ENCODE measurements around the gene GALNT2. TPM values are rescaled to one million over a fixed set of nuclear protein-coding genes. Genes with fewer than 3 reads are reported as not detected.

Gene GALNT2
- total RNA-seq, 1 donor from 2014 or later: 81.6 TPM

DNA sequence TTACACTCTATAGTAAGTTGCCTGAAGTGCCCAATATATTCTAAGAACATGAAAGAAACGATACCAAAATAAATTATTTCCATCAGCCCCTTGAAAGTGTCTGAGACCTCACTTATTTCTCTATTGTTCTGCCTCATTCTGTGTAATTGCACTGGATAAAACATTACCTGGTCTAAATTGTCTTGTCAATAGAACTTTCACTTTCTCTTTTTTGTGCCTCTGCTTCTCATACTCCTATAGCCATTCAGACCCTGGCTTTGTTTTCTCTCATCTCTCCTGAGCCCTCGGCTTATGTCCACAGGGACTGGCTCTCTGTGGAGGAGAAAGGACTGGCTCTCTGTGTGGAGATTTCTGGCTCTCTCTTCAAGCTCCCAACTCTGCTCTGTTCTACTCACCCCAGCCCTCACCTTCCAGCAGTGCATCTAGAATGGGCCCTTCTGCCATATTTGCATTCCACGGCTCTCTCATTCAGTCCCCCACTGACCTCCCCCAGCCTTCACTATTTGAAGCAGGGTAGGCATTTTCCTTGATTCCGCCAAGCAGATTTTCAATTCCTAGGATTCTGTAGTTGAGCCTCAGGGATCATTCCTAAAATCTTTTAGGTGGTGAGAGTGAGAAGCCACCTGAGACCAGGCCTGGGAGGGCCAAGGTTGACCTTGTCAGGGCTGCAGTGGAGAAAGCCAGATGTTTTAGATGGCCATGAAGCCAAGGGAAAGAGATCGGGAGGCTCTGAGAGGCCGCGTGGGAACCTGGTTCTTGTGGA lies 15.9 kb upstream of the GALNT2 start:
- DNase-seq (ENCODE audit: extremely low read depth, low read depth, low spot score): no peak

DNA sequence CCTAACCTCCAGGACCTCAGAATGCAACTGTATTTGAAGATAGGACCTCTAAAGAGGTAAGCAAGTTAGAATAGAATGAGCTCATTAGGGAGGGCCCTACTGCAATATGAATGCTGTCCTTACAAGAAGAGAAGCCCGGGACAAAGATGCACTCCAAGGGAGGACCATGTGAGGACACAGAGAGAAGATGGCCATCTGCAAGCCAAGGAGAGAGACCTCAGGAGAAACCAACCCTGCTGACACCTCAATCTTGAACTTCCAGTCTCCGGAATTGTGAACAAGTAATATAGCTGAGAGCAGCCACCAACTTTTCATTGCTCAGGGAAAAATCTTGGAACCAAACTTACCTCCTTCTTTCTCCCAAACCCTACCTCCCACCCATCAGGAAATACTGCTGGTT lies 15.0 kb upstream of the GALNT2 start:
- DNase-seq (ENCODE audit: extremely low read depth, low read depth, low spot score): no peak

DNA sequence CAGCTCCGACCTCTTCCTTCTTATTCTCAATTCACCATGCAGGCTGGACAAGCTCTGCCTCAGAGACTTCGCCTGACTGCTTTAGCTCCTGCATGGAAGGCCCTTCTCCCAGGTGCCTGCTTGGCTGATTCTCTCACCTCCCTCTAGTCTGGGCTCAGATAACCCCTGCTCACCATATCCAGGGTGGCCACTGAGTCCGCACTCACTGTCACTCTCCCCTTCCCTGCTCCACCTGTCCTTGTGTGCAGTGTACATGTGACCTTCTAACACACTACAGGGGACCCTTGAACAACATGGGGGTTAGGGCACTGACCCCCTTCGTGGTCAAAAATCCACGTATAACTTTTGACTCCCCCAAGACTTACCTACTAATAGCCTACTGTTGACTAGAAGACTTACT lies 14.4 kb upstream of the GALNT2 start:
- DNase-seq (ENCODE audit: extremely low read depth, low read depth, low spot score): no peak

DNA sequence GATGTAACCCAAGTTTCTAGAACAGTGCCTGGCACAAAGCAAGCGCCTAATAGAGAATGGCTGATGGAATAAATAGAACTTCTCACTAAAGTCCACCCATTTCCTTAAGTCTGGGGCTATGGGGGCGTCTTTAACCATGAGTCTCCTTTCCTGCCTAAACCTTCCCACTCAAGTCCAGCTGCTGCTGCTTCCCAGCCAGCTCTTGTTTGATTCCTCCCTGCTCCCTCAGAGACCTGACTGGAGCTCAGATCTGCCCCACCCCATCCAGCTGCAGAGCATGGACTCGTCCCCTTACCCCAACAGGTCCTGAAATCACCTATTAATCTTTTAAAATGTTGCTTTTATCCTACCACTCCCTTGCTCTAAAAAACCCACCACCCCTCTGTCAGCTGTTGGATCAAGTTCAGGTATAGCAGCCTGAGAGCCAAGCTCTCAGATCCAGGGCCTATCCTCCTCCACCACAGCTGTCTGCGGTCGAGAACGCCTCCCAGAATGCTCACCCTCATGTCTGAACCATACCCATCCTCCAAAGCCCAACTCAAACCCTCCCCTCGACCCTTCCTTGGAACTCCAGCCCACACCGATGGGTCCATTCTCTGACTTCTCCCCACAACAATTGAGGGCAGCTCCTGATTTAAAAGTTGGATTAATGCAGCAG lies 12.8 kb upstream of the GALNT2 start:
- DNase-seq (ENCODE audit: extremely low read depth, low read depth, low spot score): no peak

DNA sequence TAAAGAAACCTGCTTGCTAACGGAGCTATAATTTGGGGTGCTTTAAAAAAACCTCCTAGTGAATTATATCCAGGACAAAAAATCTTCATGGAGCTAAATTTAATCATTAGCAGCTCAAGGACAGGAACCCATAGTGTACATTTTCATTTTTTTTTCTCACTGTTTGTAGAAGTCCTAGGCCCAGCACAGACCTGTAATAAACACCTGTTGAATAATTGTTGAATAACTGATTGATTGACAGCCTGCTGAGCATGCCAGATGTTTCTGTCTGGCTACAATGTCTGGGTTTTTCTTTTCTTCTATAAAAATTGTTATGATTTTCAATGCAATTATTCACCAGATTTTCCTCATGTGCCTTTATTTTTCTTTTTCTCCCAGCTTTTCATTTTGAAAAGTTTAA lies 10.9 kb upstream of the GALNT2 start:
- DNase-seq (ENCODE audit: extremely low read depth, low read depth, low spot score): no peak

DNA sequence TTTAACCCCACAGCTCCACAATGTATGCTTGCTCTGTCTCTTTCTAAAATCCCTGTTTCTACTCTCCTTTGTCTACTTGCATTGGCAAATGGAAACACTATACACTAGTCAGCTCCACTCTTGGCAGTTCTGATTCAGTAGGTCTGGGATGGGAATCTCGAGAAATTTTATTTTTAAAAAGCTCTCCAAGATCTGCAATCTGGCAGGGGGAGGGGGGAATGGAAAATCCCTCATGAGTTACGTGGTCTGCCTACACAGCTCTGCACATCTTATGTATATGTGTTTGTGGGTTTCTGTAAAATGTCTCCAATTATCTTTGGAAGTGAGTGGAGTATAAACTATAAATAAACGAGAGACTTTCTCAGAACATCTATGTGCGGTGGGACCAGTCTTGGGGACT lies 9.9 kb upstream of the GALNT2 start:
- no peak for DNase-seq (ENCODE audit: extremely low read depth, low read depth, low spot score)

DNA sequence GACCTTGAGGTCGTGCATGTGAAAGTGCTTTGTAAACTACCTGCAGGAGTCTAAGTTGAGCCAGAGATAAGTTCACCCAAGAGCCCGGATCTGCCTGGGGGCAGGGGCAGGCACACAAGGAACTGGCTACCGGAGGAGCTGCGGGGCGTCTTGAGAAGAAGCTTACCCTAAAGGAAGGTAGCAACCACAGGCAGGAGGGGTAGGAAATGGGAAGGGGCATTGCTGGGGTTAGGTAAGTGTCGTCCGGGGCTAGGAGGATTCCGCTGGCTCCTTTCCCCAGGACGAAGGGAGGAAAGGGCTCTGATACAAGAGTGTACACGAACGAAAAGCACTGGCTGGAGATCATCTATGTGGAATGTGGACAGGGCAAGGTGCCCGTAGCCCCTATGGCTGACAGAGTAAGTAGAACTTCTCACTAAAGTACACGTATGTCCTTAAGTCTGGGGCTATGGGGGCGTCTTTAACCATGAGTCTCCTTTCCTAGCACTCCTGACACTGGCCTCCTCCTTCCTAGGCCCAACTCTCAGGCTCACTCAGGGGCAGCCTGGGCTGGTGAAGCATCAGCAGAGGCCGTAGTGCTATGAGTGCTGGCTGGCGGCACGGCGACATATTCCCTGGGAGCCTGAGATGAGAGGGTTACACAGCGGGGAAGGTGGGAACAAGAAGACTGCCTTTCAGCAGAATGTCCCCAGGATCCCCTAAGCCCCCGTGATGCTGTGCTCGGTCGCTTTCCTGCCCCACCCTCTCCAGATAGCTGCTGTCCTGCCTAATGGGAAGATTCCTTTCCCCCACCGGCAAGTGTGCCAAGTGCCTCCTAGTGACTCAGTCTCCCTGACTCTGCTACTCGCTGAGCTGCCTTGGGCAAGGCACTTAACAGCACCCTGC lies 9.1 kb upstream of the GALNT2 start:
- DNase-seq (ENCODE audit: extremely low read depth, low read depth, low spot score): no peak

DNA sequence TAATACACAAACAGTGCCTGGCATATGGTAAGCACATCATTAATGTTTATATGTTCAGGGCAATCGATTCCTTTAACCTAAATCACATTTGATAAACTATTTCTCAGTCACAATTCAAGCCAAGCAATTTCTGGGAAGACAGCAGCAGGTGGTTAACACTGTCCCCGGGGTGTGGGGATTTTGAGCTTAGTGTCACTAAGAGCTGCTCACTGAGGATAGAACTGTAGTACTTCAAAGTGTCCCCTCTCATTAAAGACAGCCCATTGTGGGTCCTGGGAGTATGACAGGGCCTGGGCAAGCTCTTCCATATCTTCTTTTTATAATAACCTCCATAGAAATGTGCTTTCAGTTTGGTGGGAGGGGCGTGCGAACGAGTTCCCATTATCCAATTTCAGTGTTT lies 8.4 kb upstream of the GALNT2 start:
- DNase-seq (ENCODE audit: extremely low read depth, low read depth, low spot score): no peak

DNA sequence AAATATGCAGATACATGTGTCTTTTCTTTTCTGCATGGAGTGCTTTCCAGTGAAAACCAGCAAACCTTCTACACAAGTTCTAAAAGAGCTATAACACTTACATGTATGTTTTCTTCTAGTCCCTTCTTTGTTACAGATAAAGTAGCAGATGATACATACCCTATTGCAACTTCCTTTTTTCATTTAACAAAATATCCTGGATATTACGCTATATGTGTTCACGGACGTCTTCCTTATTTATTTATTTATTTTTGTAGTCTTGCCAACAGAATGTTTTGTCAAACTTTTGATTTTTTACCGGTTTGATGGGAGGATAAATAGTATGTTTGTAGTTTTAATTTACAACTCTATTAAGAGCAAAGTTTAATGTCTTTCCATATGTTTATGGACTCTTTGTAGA lies 5.2 kb upstream of the GALNT2 start:
- DNase-seq (ENCODE audit: extremely low read depth, low read depth, low spot score): no peak

DNA sequence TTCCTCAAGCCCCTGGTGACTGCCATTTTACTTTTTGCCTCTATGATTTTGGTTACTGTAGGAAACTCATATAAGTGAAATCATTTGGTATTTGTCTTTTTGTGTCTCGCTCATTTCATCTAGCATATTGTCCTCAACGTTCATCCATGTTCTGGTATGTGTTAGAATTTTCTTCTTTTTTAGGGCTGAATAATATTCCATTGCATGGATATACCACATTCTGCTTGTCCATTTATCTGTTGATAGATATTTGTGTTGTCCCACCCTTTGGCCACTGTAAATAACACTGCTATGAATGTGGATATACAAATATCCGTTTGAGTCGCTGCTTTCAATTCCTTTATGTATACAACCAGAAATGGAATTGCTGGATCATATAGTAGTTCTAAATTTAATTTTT lies 4.5 kb upstream of the GALNT2 start:
- no peak for DNase-seq (ENCODE audit: extremely low read depth, low read depth, low spot score)

DNA sequence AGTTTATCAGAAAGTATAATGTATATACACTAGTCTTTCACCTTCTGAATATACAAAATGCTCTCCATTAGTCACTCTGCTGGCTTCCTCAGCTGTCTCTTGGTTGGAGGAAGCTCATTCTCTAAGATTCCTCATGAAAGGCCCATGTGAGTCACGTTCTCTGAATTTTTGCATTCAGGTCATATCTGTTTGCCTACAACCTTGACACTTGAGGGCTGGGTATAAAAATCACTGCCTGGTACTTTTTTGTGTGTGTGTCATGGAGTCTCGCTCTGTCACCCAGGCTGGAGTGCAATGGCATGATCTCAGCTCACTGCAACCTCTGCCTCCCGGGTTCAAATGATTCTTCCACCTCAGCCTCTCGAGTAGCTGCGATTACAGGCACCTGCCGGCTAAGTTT lies 2.8 kb upstream of the GALNT2 start:
- no peak for DNase-seq (ENCODE audit: extremely low read depth, low read depth, low spot score)

DNA sequence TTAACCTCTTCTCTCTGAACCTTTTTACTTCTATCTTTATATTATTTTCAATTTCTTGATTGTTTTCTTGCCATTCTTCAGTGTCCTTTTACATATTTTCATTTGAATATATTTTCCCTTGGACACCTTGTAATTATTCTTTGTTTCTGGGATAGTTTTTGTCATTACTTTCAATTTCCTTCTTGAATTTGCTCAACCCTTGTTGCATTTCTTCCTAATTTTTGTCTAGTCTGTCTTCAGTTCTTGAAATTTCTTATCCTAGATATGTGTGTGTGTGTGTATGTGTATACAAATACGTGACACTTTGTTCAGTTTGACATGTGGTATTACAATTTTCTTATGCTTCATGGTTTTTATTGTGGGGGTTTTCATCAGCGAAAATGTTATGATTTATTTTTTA lies 1.9 kb upstream of the GALNT2 start:
- no peak for DNase-seq (ENCODE audit: extremely low read depth, low read depth, low spot score)

DNA sequence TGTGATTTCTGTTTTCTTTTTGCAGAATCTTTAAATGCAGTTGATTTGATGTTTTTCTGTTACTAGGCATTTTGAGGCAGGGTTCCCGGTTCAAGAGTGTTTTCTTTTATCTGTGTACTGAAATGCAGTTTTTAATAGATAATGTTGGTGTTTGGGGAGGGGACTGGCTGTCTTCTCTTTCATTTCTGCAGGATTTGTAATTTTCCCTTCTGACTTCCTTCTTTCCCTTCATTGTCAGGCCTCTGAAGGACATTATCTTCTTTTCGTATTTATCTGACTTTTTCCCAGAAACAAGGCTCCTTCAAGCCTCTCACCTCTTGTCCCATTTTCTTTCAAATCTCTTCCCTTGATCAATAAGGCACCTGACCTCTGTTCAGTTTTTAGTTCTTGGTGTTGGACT lies 1.5 kb upstream of the GALNT2 start:
- no peak for DNase-seq (ENCODE audit: extremely low read depth, low read depth, low spot score)

DNA sequence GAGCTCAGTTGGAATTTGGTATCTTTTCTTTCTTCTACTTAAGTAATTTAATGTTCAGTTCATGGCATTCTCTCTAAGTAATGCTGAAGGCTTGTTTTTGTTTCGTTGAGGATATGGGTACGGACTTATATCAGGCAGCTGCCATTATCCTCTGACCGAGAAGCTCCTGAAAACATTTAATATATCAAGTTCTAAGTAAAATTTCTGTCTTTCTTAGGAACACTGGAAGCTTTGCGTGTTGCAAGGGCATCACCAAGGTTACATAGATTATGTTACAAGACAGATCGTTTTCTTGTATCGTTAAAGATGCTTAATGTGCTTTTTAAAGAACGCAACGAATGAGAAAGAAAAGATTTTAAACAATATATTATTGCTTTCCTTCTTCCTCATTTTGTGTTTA lies 1.0 kb upstream of the GALNT2 start:
- DNase-seq (ENCODE audit: extremely low read depth, low read depth, low spot score): no peak

DNA sequence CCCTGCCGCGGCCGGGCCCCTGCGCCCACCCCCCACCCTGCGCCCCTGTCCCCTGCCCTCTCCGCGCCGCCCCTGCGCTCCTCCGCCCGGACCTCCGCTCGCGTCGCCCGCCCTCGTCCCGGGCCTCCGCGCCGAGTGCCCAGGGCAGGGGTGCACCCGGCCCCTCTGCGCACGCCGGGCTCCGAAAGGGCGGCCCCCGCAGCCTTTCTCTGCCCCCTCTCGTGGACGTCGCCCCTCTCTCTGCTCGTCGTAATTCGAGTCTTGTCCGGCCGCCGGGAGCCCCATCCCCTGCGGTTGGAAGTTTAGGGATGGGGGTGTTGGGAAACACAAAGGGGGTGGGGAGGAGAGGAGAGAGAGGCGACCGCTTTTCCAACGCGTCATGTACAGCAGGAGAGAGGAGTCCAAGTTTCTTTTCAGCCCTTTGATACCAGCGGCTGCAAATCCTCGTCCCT lies 407 bp downstream of the GALNT2 start:
- DNase-seq (ENCODE audit: extremely low read depth, low read depth, low spot score): no peak

DNA sequence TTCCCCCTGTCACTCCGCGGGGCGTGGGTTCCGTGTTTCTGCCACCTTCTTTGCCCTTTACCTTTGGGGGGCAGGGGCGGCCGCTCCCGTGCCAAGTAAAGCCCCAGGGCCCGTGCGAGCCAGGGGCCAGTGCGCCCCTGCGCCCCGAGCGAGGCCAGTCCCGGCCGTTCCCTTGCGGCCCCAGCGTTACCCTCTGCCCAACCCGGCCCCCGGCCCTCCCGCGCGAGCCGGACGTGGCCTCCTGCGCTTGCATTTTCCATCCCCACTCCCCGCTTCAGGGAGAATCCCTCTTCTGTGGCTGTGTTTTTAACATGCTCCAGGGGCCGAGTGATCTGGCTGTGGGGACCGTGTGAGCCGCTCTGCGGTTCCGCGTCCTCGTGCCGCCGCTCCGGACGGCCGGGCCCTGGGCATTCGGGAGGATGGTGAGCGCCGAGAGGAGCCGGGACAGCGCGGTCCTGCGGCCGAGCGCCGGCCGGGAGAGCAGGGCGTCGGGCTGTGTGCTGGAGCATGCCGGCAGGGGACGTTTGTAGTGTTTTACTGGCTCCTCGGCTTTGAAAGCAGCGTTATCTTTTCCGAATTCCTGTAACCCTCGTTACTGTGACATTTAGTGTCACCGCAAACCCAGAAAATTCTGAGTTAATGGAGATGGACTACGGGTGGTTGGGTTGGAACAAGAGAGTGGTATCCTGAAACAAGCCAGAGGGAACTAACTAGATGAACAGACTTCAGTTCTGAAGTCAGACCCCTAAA lies 1.0 kb downstream of the GALNT2 start:
- DNase-seq (ENCODE audit: extremely low read depth, low read depth, low spot score): no peak

DNA sequence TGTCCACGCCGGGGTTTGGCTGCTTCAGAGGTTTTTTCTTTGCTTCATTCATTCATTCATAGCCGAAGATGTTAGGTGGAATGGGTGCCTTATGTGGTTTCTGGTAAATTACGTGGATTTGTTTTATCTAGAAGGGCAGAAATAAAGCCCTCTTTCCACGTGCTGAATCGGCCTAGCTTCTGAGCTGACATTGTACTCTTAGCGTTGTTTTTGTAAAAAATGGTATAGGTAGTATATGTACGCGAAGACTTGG lies 1.5 kb downstream of the GALNT2 start:
- no peak for DNase-seq (ENCODE audit: extremely low read depth, low read depth, low spot score)

DNA sequence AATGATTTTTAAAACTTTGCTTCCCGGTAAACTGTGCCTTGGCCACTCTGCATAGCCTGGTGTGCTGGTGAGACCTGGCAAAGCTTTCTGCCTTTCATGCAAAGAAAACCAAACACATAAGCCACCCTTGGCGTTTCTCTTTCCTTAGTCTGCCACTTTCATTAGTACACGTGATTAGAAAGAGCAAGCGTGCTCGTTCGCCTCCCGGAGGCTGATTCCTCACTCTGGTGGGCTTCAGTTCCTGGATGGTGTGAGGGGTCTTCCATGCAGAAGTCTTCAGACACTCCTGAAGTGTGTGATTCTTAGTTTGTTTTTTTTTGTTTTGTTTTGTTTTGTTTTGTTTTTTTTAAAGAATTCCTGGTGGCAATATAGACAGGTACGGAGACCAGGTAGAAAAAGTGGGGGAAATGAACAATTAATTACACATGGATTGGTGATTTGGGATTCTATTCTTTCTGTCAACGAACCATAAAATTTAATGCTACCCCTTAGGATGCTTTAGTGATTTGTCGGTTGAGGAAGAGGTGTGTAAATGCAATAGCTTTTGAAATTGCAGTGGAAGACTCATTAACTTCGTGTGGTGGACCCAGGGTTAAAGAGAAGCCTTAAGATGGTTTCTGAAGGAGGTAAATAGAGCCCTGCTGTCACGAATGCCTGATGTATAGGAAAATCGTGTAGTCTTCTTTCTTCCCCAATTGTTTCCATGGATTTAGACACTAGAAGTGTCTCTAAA lies 2.1 kb downstream of the GALNT2 start:
- DNase-seq (ENCODE audit: extremely low read depth, low read depth, low spot score): no peak

DNA sequence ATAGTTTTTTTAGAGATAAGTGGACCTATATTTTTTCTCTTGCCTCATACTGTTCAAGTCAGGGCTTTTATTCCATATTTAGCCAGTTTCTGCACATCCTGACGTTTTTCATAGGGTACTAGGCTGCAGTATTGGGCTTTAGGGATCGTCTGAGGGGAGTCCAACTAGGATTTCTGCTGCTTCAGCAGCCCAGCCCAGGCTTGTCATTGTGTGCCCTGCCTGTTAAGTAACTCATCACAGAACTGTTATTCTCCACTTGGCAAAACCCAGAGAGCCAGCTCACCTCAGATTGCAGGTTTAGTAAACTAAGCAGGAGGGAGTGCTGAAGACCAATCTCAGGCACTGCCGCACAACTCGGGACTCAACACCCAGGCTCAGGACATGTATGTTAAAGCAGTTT lies 2.8 kb downstream of the GALNT2 start:
- no peak for DNase-seq (ENCODE audit: extremely low read depth, low read depth, low spot score)

Data from glomerular endothelial cell (primary cell).